HepG2 (cell line): ENCODE data around the gene HBEGF.

ENCODE experiments used
- MAFF ChIP-seq: IDR thresholded peaks from 2 replicates; pipeline ENCODE4 v1.6.1; 2011; ENCODE audit warnings: low read depth, low read length, improper control_type of control experiment
- ZNF24 ChIP-seq: fragments of 450-650 bp; IDR thresholded peaks from 2 replicates; pipeline ENCODE4 v1.6.1; 2017; ENCODE audit warnings: antibody characterized with exemption, mild to moderate bottlenecking

DNA sequence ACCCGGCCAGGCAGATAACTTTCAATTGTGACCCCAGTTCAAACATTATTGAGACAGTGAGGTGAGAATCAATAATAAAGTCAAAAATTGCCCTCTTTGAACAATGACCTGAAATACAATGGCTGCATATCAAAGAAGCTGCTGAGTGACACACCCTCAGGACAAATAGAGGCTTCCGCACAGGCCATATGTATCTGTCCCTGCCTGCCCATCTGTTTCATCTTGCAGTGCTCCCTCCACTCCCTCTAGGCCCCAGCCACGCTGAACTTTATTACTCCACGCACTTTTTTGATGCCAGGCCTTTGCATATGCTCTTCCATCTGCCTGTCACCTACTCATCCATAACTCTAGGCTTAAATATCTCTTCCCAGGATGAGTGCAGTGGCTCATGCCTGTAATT, 27.6 kb downstream of the HBEGF start:
- TF ChIP-seq ZNF24 (no peak), MAFF (no peak)
